Measurements from ENCODE around the gene FOXRED2. TPM values are rescaled to one million over a fixed set of nuclear protein-coding genes. Genes with fewer than 3 reads are reported as not detected.

Gene FOXRED2
- total and polyA plus RNA-seq, 2 of the 4 experiments (the other 2 are of a cell fraction): 1.6 to 4.0 TPM

DNA sequence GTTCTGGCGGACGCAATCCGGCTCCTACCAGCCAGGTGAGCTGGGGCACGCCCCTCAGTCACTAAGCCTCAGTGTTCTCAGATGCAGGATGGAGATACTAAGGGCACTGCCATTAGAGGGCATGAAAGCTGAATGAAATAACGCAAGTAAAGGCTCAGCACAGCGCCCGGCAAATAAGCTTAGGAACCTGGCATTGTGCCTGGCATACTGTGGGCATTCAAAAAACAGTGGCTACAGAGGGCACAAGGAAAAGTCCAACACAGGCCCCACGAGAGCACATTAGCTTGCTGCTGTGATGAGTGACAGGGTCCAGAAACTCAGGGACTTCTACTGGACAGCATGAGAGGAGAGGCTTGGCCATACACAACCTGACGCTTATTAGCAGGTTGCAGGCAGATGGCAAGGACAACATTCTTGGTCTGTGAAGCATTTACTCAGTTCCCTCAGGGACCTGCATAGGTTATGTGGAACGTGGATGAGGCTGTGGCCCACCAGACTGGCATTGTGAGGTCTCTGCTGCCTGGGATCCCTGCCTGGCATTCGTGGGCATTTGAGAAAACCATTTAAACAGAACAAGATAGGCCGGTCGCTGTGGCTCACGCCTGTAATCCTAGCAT is 37.6 kb downstream of the FOXRED2 start:
- Histone ChIP-seq H3K79me1 (ENCODE audit: low read depth in 1 of 2, low read length in 2 of 2) (peaks cover 30 to 80% of the 10 kb centered on the region in 2 experiments), H2AK9ac (replicated peaks; ENCODE audit: low read depth, low read length, poor library complexity) (peak overlapping the region; percentile 18), H4K8ac (ENCODE audit: low read depth in 2 of 2, low read length in 2 of 2) (peak overlapping the region; percentile 74 to 83; a peak in 3 of 4 replicates), H2BK20ac (ENCODE audit: low read depth, low read length) (peak overlapping the region; percentile 93), H3K9me3 (ENCODE audit: control insufficient read depth, insufficient read depth, low read length) (no peaks in the 10 kb centered on the region), H4K20me1 (ENCODE audit: insufficient read depth, low read length) (peaks cover 19% of the 10 kb centered on the region), H2BK15ac (ENCODE audit: low read depth, low read length) (peak overlapping the region; percentile 99), H3K4me1 (ENCODE audit: control insufficient read depth, insufficient read depth, low read length) (peaks cover 51% of the 10 kb centered on the region), H3K9ac (ENCODE audit: low read depth, low read length) (peak overlapping the region; percentile 49), H3K27ac (ENCODE audit: insufficient read depth, low read length) (peak overlapping the region; percentile 97), H2AFZ (replicated peaks; ENCODE audit: low read length, poor library complexity) (no peak overlapping the region), H2BK120ac (ENCODE audit: low read depth, low read length) (peak overlapping the region; percentile 100), H3K9me1 (ENCODE audit: insufficient read depth, low read length) (peaks cover 38% of the 10 kb centered on the region), H3K18ac (ENCODE audit: low read depth, low read length) (peak overlapping the region; percentile 90), H4K5ac (ENCODE audit: low read depth, low read length) (peak overlapping the region; percentile 82), H2AK5ac (ENCODE audit: low read depth, low read length) (peak overlapping the region; percentile 92), H3K14ac (replicated peaks; ENCODE audit: low read depth, low read length) (peak overlapping the region; percentile 39), H3K56ac (ENCODE audit: extremely low read depth, insufficient read depth, low read length) (peak overlapping the region; percentile 43; the same call in 1 of the 2 replicates), H3K4me3 (ENCODE audit: insufficient read depth, low read depth, low read length) (no peak overlapping the region), H3K4ac (ENCODE audit: low read depth, low read length) (peak overlapping the region; percentile 89), H3K27me3 (ENCODE audit: control insufficient read depth, insufficient read depth, low read length) (no peaks in the 10 kb centered on the region), H2BK5ac (ENCODE audit: low read depth, low read length, poor library complexity, severe bottlenecking) (peak overlapping the region; percentile 75), H3K23ac (ENCODE audit: low read depth, low read length) (peak overlapping the region; percentile 63), H3K36me3 (ENCODE audit: control insufficient read depth, insufficient read depth, low read length) (peaks cover 13% of the 10 kb centered on the region), H4K91ac (ENCODE audit: insufficient read depth, low read depth, low read length) (peak overlapping the region; percentile 100), H3K4me2 (ENCODE audit: low read depth, low read length) (no peak overlapping the region)
- no peak for DNase-seq
- intact Hi-C loops (cut with micrococcal nuclease): loop anchor here (5.0 kb wide), 2 partner anchors 52 to 102 kb away; no protein-coding TSS in a partner anchor
- BruUV-seq (replicated peaks): no TSS peak
- ChIA-PET CTCF (interaction anchor here (2.8 to 3.8 kb wide), 2 partner anchors 85 to 168 kb away, joined by 14 to 17 read pairs; no protein-coding TSS in a partner anchor), POLR2A (ENCODE audit: unreplicated experiment) (interaction anchor here (0.8 to 4.9 kb wide), 3 partner anchors 82 to 141 kb away, joined by 3 to 30 read pairs (median 6); partner anchors contain the start of gene MYH9)
- dilution Hi-C loops (cut with HindIII; ENCODE audit: low sequenced_read_pairs, unreplicated experiment): no loop called here
- ATAC-seq (ENCODE audit: low read depth): no peak
- in situ Hi-C loops (cut with MboI; ENCODE audit: low sequenced_read_pairs): loop anchor here (5.0 kb wide), 1 partner anchor 87 kb away; no protein-coding TSS in a partner anchor
- TF ChIP-seq MAFK (IDR thresholded peaks at IDR 0.05; ENCODE audit: low read depth, low read length): no peak
- TF ChIP-seq FOS (IDR thresholded peaks at IDR 0.05; ENCODE audit: low read depth, low read length): no peak
- 90% methylated on average over 10 of the region's 14 CpGs; no CpG with 5 or more reads in 1 of the 2 experiments for WGBS, 2 experiments (ENCODE audit: extremely low coverage in 2 of 2, insufficient read length in 1 of 2)
